Activated CD4-positive, alpha-beta T cell treated with anti-CD3 and anti-CD28 coated beads for 48 hours (primary cell): ENCODE results near the gene ELMOD1.
"Not testable (repeated sequence)": the region's sequence is repeated elsewhere in the genome, so short reads cannot be mapped to it uniquely, and the experiment has no call there.

Source experiments
- DNase-seq: peaks from one replicate; pipeline ENCODE4 v3.0.0-alpha.2; 2020

The ELMOD1 gene

GRCh38 chr11:107590460-107591377 lies at the start of gene ELMOD1:
TSS of gene ELMOD1 (plus strand) at chr11:107591147. CDS start at chr11:107618190, 27,043 bp downstream.
- peak; percentile 38 for DNase-seq

- DNase-seq = no peak
Observed at GRCh38 chr11:107545101-107545514, 45.8 kb upstream of the ELMOD1 start.

- no peak for DNase-seq
Observed at GRCh38 chr11:107547961-107548360, 43.0 kb upstream of the ELMOD1 start.

- DNase-seq = peak; percentile 28
Observed at GRCh38 chr11:107549253-107549953, 41.5 kb upstream of the ELMOD1 start.

- DNase-seq = no peak
Observed at GRCh38 chr11:107549954-107550285, 41.0 kb upstream of the ELMOD1 start.

GRCh38 chr11:107550304-107550703 lies 40.6 kb upstream of the ELMOD1 start:
- DNase-seq = no peak

GRCh38 chr11:107561688-107562087 lies 29.3 kb upstream of the ELMOD1 start:
- DNase-seq = no peak

- DNase-seq = no peak
Observed at GRCh38 chr11:107562647-107563208, 28.2 kb upstream of the ELMOD1 start.

- peak; percentile 27 for DNase-seq
Observed at GRCh38 chr11:107563702-107564101, 27.2 kb upstream of the ELMOD1 start.

GRCh38 chr11:107564877-107565218 lies 26.1 kb upstream of the ELMOD1 start:
- DNase-seq = no peak

GRCh38 chr11:107565219-107565937 lies 25.6 kb upstream of the ELMOD1 start, which contains the start of gene ALKBH8:
TSS of gene ALKBH8 (minus strand) at chr11:107565735. CDS start at chr11:107560893, 4,842 bp downstream.
- DNase-seq = peak; percentile 84

GRCh38 chr11:107565955-107566501 lies 24.9 kb upstream of the ELMOD1 start:
- DNase-seq = not testable (repeated sequence)

- no peak for DNase-seq
Observed at GRCh38 chr11:107566569-107566968, 24.4 kb upstream of the ELMOD1 start.

- DNase-seq = no peak
Observed at GRCh38 chr11:107567739-107568335, 23.1 kb upstream of the ELMOD1 start.

GRCh38 chr11:107570015-107570414 lies 20.9 kb upstream of the ELMOD1 start:
- DNase-seq = no peak

GRCh38 chr11:107573438-107573837 lies 17.5 kb upstream of the ELMOD1 start:
- DNase-seq = no peak

- peak; percentile 65 for DNase-seq
Observed at GRCh38 chr11:107576497-107577345, 14.2 kb upstream of the ELMOD1 start.

GRCh38 chr11:107577346-107577711 lies 13.6 kb upstream of the ELMOD1 start:
- DNase-seq = no peak

- not testable (repeated sequence) for DNase-seq
Observed at GRCh38 chr11:107579169-107579568, 11.8 kb upstream of the ELMOD1 start.

- no peak for DNase-seq
Observed at GRCh38 chr11:107581147-107581546, 9.8 kb upstream of the ELMOD1 start.

GRCh38 chr11:107583629-107584195 lies 7.2 kb upstream of the ELMOD1 start:
- DNase-seq = no peak
